Mesenchymal stem cell (in vitro differentiated cells and primary cell): Measurements from ENCODE around the gene CDIP1.

Source experiments
- DNase-seq: peaks from one replicate; pipeline ENCODE4 v3.0.0-alpha.2; 2013
- H2AFZ ChIP-seq: one replicate; pipeline ENCODE4 v1.6.1; 2013; ENCODE audit warnings: low read depth, mild to moderate bottlenecking, control low read depth, inconsistent platforms, low read length, moderate library complexity
- H2AK5ac ChIP-seq: 2 replicates; pipeline ENCODE4 v1.6.1; 2013; ENCODE audit warnings: low read length, moderate library complexity, mild to moderate bottlenecking, inconsistent platforms; ENCODE audit not compliant: severe bottlenecking
- H2BK120ac ChIP-seq: one replicate; pipeline ENCODE4 v1.6.1; 2013; ENCODE audit warnings: low read depth, mild to moderate bottlenecking, inconsistent platforms, low read length, moderate library complexity
- H2BK12ac ChIP-seq, 2 experiments: one replicate each; pipeline ENCODE4 v1.6.1; 2013; ENCODE audit warnings: inconsistent platforms in 2 of 2, low read length in 2 of 2, mild to moderate bottlenecking in 2 of 2, moderate library complexity in 2 of 2, control low read depth in 1 of 2
- H2BK15ac ChIP-seq: one replicate; pipeline ENCODE4 v1.6.1; 2013; ENCODE audit warnings: mild to moderate bottlenecking, low read depth, inconsistent platforms; ENCODE audit not compliant: poor library complexity, severe bottlenecking
- H2BK5ac ChIP-seq: 2 replicates; pipeline ENCODE4 v1.6.1; 2013; ENCODE audit warnings: low read depth, mild to moderate bottlenecking, low read length, control low read depth, inconsistent platforms; ENCODE audit not compliant: poor library complexity, severe bottlenecking
- H3K14ac ChIP-seq, 2 experiments: one replicate each; pipeline ENCODE4 v1.6.1; 2013; ENCODE audit warnings: inconsistent platforms in 2 of 2, low read length in 2 of 2, control low read depth in 1 of 2, mild to moderate bottlenecking in 1 of 2, moderate library complexity in 1 of 2
- H3K18ac ChIP-seq, 2 experiments: one replicate each; pipeline ENCODE4 v1.6.1; 2013; ENCODE audit warnings: inconsistent platforms in 2 of 2, low read length in 2 of 2, control low read depth in 1 of 2, low read depth in 1 of 2, mild to moderate bottlenecking in 1 of 2
- H3K23ac ChIP-seq, 2 experiments: one replicate each; pipeline ENCODE4 v1.6.1; 2013; ENCODE audit warnings: inconsistent platforms in 2 of 2, low read length in 2 of 2, mild to moderate bottlenecking in 2 of 2, moderate library complexity in 2 of 2, control low read depth in 1 of 2
- H3K27ac ChIP-seq: 2 replicates; pipeline ENCODE4 v1.5.1; 2013; ENCODE audit warnings: mild to moderate bottlenecking, moderate library complexity, low read length, control low read depth, inconsistent platforms; ENCODE audit not compliant: poor library complexity, severe bottlenecking
- H3K27me3 ChIP-seq, 2 experiments: 2 replicates each; pipeline versions ENCODE4 v1.6.1 to v1.7.0; 2013; ENCODE audit warnings: low read length in 2 of 2, mild to moderate bottlenecking in 2 of 2, moderate library complexity in 2 of 2, control low read depth in 1 of 2, inconsistent platforms in 1 of 2; ENCODE audit not compliant: control insufficient read depth in 1 of 2, insufficient read depth in 1 of 2
- H3K36me3 ChIP-seq, 2 experiments: 2 replicates each; pipeline versions ENCODE4 v1.6.1 to v1.7.0; 2013; ENCODE audit warnings: low read length in 2 of 2, control low read depth in 1 of 2, inconsistent platforms in 1 of 2, low read depth in 1 of 2, mild to moderate bottlenecking in 1 of 2; ENCODE audit not compliant: insufficient read depth in 2 of 2, control insufficient read depth in 1 of 2
- H3K4ac ChIP-seq, 2 experiments: one replicate each; pipeline ENCODE4 v1.6.1; 2013; ENCODE audit warnings: inconsistent platforms in 2 of 2, low read length in 2 of 2, mild to moderate bottlenecking in 2 of 2, moderate library complexity in 2 of 2, control low read depth in 1 of 2, low read depth in 1 of 2
- H3K4me1 ChIP-seq: 2 replicates; pipeline ENCODE4 v1.6.1; 2013; ENCODE audit warnings: low read depth, low read length, control low read depth; ENCODE audit not compliant: control insufficient read depth, insufficient read depth
- H3K4me2 ChIP-seq: 2 replicates; pipeline ENCODE4 v1.6.1; 2013; ENCODE audit warnings: low read length, mild to moderate bottlenecking, inconsistent platforms; ENCODE audit not compliant: poor library complexity, severe bottlenecking
- H3K4me3 ChIP-seq, 2 experiments: 2 replicates each; pipeline versions ENCODE4 v1.5.1 to v1.7.0; 2013; ENCODE audit warnings: low read length in 2 of 2, mild to moderate bottlenecking in 2 of 2, control low read depth in 1 of 2, low read depth in 1 of 2; ENCODE audit not compliant: insufficient read depth in 1 of 2
- H3K79me1 ChIP-seq: replicated peaks from 2 replicates; pipeline ENCODE4 v1.6.1; 2013; ENCODE audit warnings: mild to moderate bottlenecking, control low read depth, low read length, inconsistent platforms; ENCODE audit not compliant: poor library complexity, severe bottlenecking
- H3K9ac ChIP-seq: 2 replicates; pipeline ENCODE4 v1.7.0; 2013; ENCODE audit warnings: mild to moderate bottlenecking, low read length, moderate library complexity
- H3K9me3 ChIP-seq: 2 replicates; pipeline ENCODE4 v1.7.0; 2013; ENCODE audit warnings: mild to moderate bottlenecking, low read length; ENCODE audit not compliant: control insufficient read depth
- H4K8ac ChIP-seq: one replicate; pipeline ENCODE4 v1.6.1; 2013; ENCODE audit warnings: inconsistent platforms, mild to moderate bottlenecking, low read length, moderate library complexity
- H4K91ac ChIP-seq: one replicate; pipeline ENCODE4 v1.6.1; 2013; ENCODE audit warnings: mild to moderate bottlenecking, low read length, inconsistent platforms
- WGBS: methylation state at CpG from one replicate; pipeline ENCODE4 v1.1.7; 2013; ENCODE audit warnings: mixed read lengths; 5-methylcytosine and 5-hydroxymethylcytosine counted together

CDIP1 gene

DNA sequence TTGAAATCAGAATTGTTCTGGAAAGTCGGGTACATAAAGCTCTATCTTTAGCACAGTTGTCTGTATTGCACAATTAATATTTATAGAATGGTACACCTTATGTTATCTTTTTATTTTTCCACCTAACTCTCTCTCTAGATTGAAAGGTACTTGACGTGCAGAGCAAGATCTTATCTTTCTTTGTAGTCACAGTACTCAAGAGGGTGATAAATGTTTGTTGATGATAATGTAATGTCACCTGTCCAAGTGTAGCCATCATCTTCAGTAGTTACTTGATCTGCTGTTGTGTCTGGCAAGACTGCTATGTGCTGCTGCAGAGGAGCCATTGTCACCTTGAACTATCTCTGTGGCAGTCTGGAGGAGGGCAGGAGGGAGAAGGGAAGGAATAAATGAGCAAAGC, 57.0 kb downstream of the CDIP1 start:
- 91% methylated on average over 1 of the region's 2 CpGs for WGBS
- Histone ChIP-seq H3K18ac (no peak overlapping the region), H3K9me3 (no peaks in the 10 kb centered on the region), H3K36me3 (peaks cover 4 to 21% of the 10 kb centered on the region in 2 experiments), H3K9ac (no peak overlapping the region), H3K4me3 (no peak overlapping the region), H3K23ac (no peak overlapping the region), H2AFZ (no peak overlapping the region), H3K4me1 (no peaks in the 10 kb centered on the region), H2AK5ac (no peak overlapping the region), H4K8ac (no peak overlapping the region), H2BK15ac (no peak overlapping the region), H3K14ac (no peak overlapping the region), H3K27me3 (no peaks in the 10 kb centered on the region), H2BK5ac (no peak overlapping the region), H2BK12ac (no peak overlapping the region), H3K79me1 (peaks cover 20% of the 10 kb centered on the region), H3K4me2 (no peak overlapping the region), H3K27ac (no peak overlapping the region), H3K4ac (no peak overlapping the region), H4K91ac (no peak overlapping the region), H2BK120ac (no peak overlapping the region)
- DNase-seq, result no peak

DNA sequence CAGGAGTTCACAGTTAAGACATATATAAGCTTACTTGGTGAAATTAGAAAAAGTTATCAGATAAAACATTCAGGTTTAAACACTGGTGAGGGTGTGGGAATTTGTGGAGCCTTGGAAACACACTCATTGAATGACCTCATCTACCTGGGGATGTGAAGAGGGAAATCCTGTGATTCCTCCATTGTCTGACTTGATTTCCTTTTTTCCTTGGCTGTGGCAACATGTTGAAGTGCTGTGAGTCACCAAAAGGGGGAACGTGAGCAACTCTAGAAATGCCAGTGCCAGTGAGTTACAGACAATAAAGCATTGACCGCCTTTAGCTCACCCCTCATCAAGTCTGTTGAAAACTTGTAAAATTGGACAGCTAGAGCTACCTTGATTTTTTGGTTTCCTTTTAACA, 60.6 kb downstream of the CDIP1 start:
- Histone ChIP-seq H3K14ac (no peak overlapping the region), H3K36me3 (no peaks in the 10 kb centered on the region), H2BK120ac (no peak overlapping the region), H2AFZ (no peak overlapping the region), H3K18ac (no peak overlapping the region), H3K27ac (no peak overlapping the region), H3K4me3 (peak overlapping the region in 1 of 2 experiments; percentile 93), H2AK5ac (no peak overlapping the region), H4K8ac (no peak overlapping the region), H3K4me2 (no peak overlapping the region), H3K4ac (no peak overlapping the region), H3K79me1 (peaks cover 11% of the 10 kb centered on the region), H2BK5ac (no peak overlapping the region), H3K23ac (no peak overlapping the region), H2BK15ac (no peak overlapping the region), H3K9ac (peak overlapping the region; percentile 35), H3K9me3 (no peaks in the 10 kb centered on the region), H4K91ac (no peak overlapping the region), H3K4me1 (peaks cover 11% of the 10 kb centered on the region), H2BK12ac (no peak overlapping the region), H3K27me3 (no peaks in the 10 kb centered on the region)
- 32% methylated on average over 2 of the region's 2 CpGs for WGBS
- peak; percentile 64 for DNase-seq

DNA sequence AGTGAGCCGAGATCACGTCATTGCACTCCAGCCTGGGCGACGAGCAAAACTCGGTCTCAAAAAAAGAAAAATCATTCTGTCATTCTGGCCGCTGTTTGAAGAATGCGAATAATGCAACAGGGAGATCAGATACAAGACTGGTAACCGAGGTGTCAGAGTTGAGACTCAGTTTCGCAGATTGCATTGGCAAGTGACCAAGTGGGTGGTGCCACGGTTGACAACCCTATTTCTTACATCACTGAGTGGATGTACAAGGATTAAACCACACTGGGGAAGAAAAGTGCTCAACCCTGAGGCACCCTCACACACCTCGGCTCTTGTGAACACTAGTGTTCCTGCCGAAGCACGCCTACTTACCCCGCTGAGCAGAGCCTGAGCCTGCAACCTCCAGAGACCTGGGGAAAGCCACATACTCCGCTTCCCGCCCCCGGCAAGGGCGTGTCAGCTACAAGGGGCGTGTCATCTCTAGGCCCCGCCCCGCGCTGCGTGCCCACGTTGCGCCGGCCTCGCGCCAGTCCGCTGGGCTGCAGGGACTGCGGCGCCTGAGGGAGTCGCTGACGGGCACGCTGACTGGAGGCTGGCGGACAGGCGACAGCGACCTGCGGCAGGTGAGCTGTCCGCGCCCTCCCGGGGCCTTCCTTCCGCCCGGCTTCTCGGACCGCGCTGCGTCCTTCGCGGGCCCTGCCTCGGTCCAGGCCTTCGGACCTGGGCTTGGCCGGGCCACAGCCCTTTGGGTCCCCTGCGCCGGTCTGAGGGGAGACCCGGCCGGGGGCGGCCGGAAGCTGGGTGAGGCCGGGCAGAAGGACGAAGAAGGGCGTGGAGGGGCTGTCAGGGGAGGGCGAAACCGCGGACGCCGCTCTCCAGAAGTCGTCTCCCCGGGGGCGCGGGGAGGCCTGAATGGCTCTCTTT, 62.4 kb downstream of the CDIP1 start, which contains the start of gene HMOX2:
Gene HMOX2 (plus strand): TSS at position 519 of the 909 bp plus-strand sequence. CDS start 29,127 bp downstream, outside the sequence.
- peak within 1 kb of the TSS; percentile 89 for H3K9ac ChIP-seq
- H4K8ac ChIP-seq, result peak within 1 kb of the TSS; percentile 69
- H3K14ac ChIP-seq, result peak within 1 kb of the TSS in 1 of 2 experiments; percentile 37
- H3K4ac ChIP-seq, result peak within 1 kb of the TSS; percentile 47 to 89
- H4K91ac ChIP-seq, result peak within 1 kb of the TSS; percentile 78
- H3K4me1 ChIP-seq, result peaks cover 11% of the 10 kb centered on the region
- no peaks in the 10 kb centered on the region for H3K36me3 ChIP-seq
- peak; percentile 90 for DNase-seq
- peak within 1 kb of the TSS; percentile 10 for H2BK5ac ChIP-seq
- H2BK12ac ChIP-seq, result peak within 1 kb of the TSS; percentile 25 to 90
- peak within 1 kb of the TSS; percentile 31 for H2AK5ac ChIP-seq
- peak within 1 kb of the TSS; percentile 93 to 97 for H3K4me3 ChIP-seq
- peak within 1 kb of the TSS; percentile 48 for H2BK15ac ChIP-seq
- H3K18ac ChIP-seq, result peak within 1 kb of the TSS; percentile 63 to 72
- peak within 1 kb of the TSS; percentile 80 for H2AFZ ChIP-seq
- H3K27me3 ChIP-seq, result no peaks in the 10 kb centered on the region
- peak within 1 kb of the TSS; percentile 98 for H3K4me2 ChIP-seq
- H3K27ac ChIP-seq, result peak within 1 kb of the TSS; percentile 22
- 13% methylated on average over 68 of the region's 70 CpGs for WGBS
- no peaks in the 10 kb centered on the region for H3K9me3 ChIP-seq
- H3K23ac ChIP-seq, result peak within 1 kb of the TSS in 1 of 2 experiments; percentile 87
- H3K79me1 ChIP-seq, result peaks cover 15% of the 10 kb centered on the region
- H2BK120ac ChIP-seq, result peak within 1 kb of the TSS; percentile 85
